Measurements from ENCODE around the gene ABCB9. TPM values are rescaled to one million over a fixed set of nuclear protein-coding genes. Genes with fewer than 3 reads are reported as not detected.
"Not testable (repeated sequence)": the region's sequence is repeated elsewhere in the genome, so short reads cannot be mapped to it uniquely, and the experiment has no call there.

ABCB9 gene
- polyA plus RNA-seq, 1 donor = 4.4 TPM

GRCh38 chr12:122941351-122941750 is 24.9 kb downstream of the ABCB9 start:
- not testable (repeated sequence) for DNase-seq (ENCODE audit: low read depth)

- no peak for DNase-seq (ENCODE audit: low read depth)
These were observed 27.1 kb downstream of the ABCB9 start for GRCh38 chr12:122939125-122939524.

GRCh38 chr12:122937622-122938091 is 28.6 kb downstream of the ABCB9 start:
- no peak for DNase-seq (ENCODE audit: low read depth)

- DNase-seq (ENCODE audit: low read depth) = no peak
These were observed 30.9 kb downstream of the ABCB9 start for GRCh38 chr12:122935318-122935717.

GRCh38 chr12:122934722-122935121 is 31.5 kb downstream of the ABCB9 start:
- no peak for DNase-seq (ENCODE audit: low read depth)

- no peak for DNase-seq (ENCODE audit: low read depth)
These were observed 34.1 kb downstream of the ABCB9 start for GRCh38 chr12:122932207-122932606.

- no peak for DNase-seq (ENCODE audit: low read depth)
These were observed 36.5 kb downstream of the ABCB9 start for GRCh38 chr12:122929812-122930211.

GRCh38 chr12:122929148-122929538 is 37.1 kb downstream of the ABCB9 start:
- no peak for DNase-seq (ENCODE audit: low read depth)

GRCh38 chr12:122928404-122929147 is 37.7 kb downstream of the ABCB9 start:
- DNase-seq (ENCODE audit: low read depth) = no peak

GRCh38 chr12:122927756-122928403 is 38.4 kb downstream of the ABCB9 start:
- no peak for DNase-seq (ENCODE audit: low read depth)

GRCh38 chr12:122921917-122922316 is 44.3 kb downstream of the ABCB9 start:
- DNase-seq (ENCODE audit: low read depth) = no peak

GRCh38 chr12:122920687-122921086 is 45.6 kb downstream of the ABCB9 start:
- DNase-seq (ENCODE audit: low read depth) = no peak

- DNase-seq (ENCODE audit: low read depth) = no peak
These were observed 47.4 kb downstream of the ABCB9 start for GRCh38 chr12:122918827-122919226.

GRCh38 chr12:122917507-122918121 is 48.6 kb downstream of the ABCB9 start:
- DNase-seq (ENCODE audit: low read depth) = no peak

- DNase-seq (ENCODE audit: low read depth) = no peak
These were observed 56.6 kb downstream of the ABCB9 start for GRCh38 chr12:122909442-122910288.

GRCh38 chr12:122908915-122909314 is 57.3 kb downstream of the ABCB9 start:
- no peak for DNase-seq (ENCODE audit: low read depth)

GRCh38 chr12:122905258-122905657 is 61.0 kb downstream of the ABCB9 start:
- DNase-seq (ENCODE audit: low read depth) = not testable (repeated sequence)

GRCh38 chr12:122903693-122904034 is 62.6 kb downstream of the ABCB9 start:
- no peak for DNase-seq (ENCODE audit: low read depth)

- no peak for DNase-seq (ENCODE audit: low read depth)
These were observed 63.2 kb downstream of the ABCB9 start for GRCh38 chr12:122902854-122903692.

- no peak for DNase-seq (ENCODE audit: low read depth)
These were observed 66.4 kb downstream of the ABCB9 start for GRCh38 chr12:122899887-122900286.

- no peak for DNase-seq (ENCODE audit: low read depth)
These were observed 69.6 kb downstream of the ABCB9 start for GRCh38 chr12:122896662-122897061.

All from forelimb muscle (tissue), 1 donor.